ENCODE data around the gene MBNL1.

MBNL1 gene

GRCh38 chr3:152298393-152299248 lies 29.9 kb downstream of the MBNL1 start:
- DNase-seq = peak; percentile 99 to 100

DNA sequence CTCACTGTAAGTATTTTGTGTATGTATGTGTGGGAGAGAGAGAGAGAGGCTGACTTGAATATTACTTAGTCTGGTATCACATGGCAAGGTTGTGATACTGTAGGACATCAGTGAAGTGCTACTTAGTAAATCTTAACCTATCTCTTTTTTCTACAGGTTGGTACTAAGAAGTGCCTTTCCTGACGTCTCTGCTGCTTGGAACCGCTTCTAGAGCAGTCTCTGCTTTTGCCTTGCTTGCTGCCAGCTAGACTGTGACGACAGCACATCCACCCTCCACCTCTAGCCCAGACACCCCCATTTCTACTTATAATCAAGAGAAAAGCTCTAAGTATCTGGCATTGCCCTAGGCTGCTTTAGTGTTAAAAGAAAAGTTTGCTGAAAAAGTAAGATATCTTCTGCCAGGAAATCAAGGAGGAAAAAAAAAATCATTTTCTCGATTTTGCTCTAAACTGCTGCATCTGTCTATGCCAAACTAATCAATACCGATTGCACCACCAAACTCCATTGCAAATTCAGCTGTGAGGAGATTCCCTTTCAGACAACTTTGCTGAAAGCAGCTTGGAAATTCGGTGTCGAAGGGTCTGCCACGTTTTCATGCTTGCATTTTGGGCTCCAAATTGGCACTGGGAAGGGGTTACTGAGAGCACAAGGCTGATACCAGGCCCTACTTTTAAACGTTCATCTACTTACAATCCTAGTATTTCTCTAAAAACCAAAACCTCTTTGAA lies 30.7 kb downstream of the MBNL1 start:
- no peak for DNase-seq

- no peak for DNase-seq
These were observed 31.5 kb downstream of the MBNL1 start for GRCh38 chr3:152300029-152300731.

GRCh38 chr3:152301745-152302181 lies 33.0 kb downstream of the MBNL1 start:
- peak in 1 of 2 donors; percentile 49 for DNase-seq

DNA sequence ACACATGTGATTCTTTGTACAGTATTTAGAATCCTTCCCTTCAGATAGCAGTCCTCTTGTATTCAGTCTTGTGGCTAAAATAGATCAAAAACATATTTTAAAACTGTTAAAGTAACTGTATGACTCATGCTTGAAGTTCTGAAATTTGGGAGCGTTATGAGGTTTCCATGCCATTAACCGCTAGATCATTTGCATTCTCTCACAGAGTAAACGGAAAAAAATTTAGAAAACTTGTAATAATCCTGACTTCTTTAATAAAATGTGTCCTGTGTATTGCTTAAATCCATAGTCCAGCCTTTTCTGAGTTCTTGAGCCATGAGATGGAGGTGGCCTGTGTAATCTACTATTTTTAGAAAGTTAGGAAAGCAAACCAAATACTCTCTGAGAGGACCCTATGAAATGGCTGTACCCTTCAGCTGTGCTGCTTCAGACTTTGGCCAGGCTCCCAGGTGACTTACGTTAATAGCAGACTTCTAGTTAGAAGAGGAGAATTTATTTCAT lies 33.8 kb downstream of the MBNL1 start:
- DNase-seq = peak in 1 of 2 donors; percentile 34

DNA sequence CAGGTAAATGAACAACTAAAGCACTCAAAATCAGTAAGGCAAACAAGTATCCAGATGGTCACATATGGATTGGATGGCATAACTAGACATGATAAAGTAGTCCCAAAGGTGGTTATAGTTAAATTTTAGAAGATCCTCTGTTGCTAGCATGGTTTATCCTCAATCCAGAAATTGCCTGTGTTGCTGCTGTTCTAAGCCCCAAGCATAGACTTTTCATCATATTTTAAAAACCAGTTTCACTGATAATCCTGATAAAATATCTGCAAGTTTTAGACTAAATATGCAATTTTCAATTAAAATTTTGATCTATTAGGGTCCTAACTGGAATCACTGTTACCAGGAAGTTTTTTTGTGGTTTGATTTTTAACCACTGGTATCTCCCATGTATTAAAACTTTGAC lies 35.4 kb downstream of the MBNL1 start:
- no peak for DNase-seq

GRCh38 chr3:152305075-152305474 lies 36.3 kb downstream of the MBNL1 start:
- DNase-seq = no peak

- no peak for DNase-seq
These were observed 39.2 kb downstream of the MBNL1 start for GRCh38 chr3:152307829-152308474.

- DNase-seq = no peak
These were observed 39.7 kb downstream of the MBNL1 start for GRCh38 chr3:152308475-152308844.

DNA sequence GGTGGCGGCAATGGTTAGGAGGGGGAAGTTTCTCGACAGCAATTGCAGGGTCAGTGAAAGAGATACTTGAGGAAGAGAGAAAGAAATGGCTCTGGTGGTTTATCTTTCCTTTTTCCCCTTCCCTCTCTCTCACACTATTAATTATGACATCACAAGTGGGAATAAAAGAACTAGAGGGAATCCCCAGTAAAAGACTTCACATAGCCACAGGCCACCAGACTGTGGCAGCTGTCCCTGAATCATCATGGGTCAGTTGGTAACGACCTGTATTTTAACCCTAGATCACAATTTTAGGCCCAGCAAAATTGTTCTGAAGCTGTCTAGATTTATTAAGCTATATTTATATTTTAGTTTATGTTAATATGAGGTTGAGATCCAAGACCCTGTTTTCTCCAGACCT lies 40.3 kb downstream of the MBNL1 start:
- DNase-seq = no peak

DNA sequence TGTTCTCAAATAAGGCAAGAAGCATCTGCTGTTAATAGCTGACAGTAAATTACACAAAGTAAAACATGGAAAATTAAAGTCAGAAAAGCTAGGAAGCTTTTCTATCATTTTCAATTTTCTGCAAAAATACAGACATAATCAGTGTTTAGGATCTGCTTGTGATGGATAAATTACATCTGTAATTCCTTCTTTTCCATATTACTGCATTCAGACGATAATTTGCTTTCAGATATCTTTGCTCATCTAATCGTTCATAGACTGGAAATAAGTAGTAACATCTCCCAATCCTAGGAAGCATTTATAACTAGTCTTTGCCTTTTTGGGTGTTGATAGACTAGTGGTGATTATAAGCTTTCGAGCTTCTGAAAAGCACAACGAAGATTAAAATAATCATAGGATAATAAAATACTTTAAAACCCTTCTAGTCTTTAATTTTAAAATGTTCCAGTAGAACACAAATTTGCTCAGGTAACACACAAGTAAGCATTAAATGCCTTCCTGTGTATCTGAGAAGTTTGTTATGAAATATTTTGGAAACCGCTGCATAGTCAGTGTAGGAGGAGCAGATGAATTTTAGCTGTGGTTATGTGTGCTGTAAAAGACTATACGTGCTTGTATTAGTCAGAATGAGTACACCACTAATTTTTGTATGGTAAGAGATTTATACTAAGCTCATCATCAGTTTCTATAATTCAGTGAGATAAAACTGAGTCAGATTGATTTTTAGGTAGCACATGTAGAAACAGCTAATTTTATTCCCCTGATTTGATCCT lies 41.0 kb downstream of the MBNL1 start:
- DNase-seq = peak; percentile 18 to 32

DNA sequence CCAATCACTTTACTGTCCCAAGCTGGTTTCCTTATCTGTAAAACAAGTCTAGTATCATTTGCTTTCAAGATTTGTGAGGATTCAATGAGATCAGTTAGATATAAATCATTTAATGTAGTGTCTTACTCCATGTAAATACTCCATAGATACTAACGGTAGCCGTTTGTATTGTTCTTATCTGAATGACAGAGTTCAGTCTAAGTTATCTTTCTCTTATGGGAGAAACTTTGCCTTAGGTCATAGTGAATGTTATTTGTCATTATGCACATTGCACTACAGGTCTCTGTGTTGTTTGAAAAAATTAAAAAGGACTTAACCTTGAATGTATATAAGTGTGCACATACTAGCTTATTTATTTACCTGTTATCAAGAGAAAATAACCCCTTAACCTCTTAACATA lies 44.7 kb downstream of the MBNL1 start:
- DNase-seq = no peak

- DNase-seq = no peak
These were observed 45.2 kb downstream of the MBNL1 start for GRCh38 chr3:152313914-152314313.

DNA sequence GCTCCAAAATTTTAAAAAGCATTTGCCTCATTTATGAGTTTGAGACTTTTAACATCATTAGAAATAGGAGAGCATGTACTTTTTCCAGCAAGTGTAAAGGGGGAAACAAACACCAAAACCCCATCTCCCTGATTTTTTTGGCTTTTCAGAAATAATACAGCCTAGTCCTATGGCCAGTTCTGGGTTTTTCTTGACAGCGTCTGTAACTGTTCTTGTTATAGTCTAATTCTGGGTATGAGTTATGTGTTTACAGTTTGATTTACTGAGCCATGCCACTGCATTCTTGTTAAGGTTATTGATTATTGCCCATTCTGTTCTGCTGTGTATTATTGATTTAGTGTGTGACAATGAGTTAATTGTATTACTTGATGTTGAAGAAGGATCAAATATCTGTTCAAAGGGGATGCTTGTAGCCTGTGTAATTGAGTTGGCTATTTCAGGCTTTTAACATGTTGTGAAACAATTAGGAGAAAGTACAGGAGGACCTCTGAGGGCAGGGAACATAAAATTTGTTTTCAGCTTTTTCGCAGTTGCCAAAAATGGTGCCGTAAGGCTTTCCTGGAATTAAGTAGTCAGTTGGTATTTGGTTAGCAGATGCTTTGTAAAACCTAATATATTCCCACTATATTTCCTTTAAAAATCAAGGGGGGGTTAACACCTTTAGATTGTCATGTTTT lies 46.1 kb downstream of the MBNL1 start:
- DNase-seq = no peak

DNA sequence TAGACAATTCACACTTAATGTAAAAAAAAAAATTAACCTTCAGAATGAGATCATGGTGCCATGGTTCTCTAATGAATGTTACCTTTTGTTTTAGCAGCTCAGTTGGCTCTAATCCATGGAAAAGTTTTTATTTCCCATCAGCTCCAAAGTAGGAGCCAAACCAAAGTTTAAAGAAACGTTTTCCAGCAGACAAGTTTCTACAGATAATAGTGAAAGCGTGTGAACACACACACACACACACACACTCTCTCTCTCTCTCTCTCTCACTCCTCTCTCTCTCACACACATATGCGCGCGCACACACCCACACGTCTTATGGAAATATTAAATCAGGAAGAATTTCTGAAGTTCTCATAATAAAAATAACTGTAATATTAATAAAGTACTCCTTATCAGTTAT lies 46.9 kb downstream of the MBNL1 start:
- no peak for DNase-seq

- no peak for DNase-seq
These were observed 47.6 kb downstream of the MBNL1 start for GRCh38 chr3:152316318-152316717.

DNA sequence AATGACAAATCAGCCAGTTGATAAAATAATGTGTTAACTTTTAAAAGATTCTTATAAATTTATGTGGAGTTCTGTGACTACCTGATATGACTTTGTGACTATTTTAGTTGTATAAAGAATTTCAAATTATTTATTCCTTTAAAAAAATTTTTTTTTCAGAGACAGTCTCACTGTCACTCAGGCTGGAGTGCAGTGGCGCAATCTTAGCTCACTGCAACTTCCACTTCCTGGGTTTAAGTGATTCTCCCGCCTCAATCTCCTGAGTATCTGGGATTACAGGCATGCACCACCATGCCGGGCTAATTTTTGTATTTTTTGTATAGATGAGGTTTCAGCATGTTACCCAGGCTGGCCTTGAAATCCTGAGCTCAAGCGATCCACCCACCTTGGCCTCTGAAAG lies 48.5 kb downstream of the MBNL1 start:
- DNase-seq = peak; percentile 40 to 46

- DNase-seq = no peak
These were observed 49.2 kb downstream of the MBNL1 start for GRCh38 chr3:152317956-152318355.

DNA sequence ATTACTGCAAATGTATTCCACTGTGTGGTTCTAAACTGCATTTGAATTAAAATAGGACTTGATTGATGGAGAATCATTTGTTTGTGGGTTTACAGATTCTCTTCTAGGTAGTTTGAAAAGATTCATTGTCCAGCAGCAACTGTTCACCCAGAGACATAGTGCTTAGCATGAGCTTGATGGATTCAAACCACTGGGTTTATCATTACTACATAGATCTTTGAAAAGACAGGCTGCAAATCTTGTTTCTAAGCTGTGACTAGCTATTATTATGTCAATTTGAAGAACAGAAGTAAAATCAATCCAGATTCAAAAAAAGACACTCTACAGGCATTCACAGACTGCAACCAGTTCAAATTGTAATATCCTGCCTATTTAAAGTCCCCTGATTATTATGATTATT lies 49.8 kb downstream of the MBNL1 start:
- no peak for DNase-seq

GRCh38 chr3:152319256-152319655 lies 50.5 kb downstream of the MBNL1 start:
- DNase-seq = no peak
